Fibroblast of mammary gland (primary cell): ENCODE results near the gene SYCE3.

Source experiments
- DNase-seq: peaks from one replicate; pipeline ENCODE4 v3.0.0-alpha.2; 2010; ENCODE audit warnings: low read depth
- H3K4me3 ChIP-seq: 2 replicates; pipeline ENCODE4 v1.5.1; 2011; ENCODE audit warnings: low read depth, mild to moderate bottlenecking, low read length, moderate library complexity; ENCODE audit not compliant: control insufficient read depth
- TF ChIP-seq, protein P1 (sequence below): conservative IDR thresholded peaks from 2 replicates; pipeline ENCODE4 v1.5.1; 2011; ENCODE audit warnings: low read depth, low read length, inconsistent platforms; ENCODE audit not compliant: control insufficient read depth, insufficient read depth

The SYCE3 gene

DNA sequence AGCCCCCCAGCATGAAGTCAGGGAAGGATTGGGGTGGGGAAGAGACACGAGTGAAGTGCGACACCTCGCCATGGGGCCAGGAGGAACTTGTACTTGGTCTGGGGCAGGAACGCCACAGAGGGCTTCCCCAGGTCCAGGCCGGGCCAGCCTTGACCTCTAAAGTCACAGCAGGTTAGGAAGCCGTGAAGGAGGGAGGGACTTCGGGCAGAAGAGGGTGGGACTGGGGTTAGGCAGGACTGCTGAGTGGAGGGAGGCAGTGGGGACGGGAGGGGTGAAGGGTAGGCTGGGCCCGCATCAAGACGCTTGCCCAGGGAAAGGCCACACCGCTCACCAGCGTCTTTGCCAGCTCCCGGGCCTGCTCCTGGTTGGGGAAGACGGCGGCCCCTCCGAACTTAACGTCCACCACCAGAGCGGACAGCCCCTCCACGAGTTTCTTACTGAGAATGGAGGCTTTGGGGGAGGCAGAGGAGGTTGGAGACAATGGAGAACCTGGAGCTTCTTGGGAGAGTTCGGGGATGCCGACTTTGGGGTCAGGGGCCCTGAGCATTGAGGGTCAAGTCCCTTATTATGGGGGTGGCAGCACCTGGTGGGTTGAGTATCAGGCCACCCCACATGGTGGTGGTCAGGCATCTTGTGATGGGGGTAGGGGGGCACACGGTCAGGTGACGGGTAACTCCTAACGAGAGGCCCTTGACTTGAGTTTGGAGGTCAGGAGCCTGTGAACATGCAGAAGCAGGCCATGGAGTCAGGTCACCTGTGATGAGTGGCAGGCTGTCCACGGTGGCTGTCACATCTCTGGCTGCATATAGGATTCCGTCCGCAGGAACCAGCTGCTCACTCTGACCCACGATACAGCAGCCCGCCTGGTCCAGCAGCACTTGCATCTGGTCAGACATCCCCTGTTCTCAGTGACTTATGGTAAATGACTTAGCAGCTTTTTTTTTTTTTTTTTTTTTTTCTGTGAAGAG lies 35.6 kb downstream of the SYCE3 start:
- H3K4me3 ChIP-seq, result peak overlapping the region; percentile 48
- DNase-seq, result peak; percentile 50
- TF ChIP-seq, protein P1, sequence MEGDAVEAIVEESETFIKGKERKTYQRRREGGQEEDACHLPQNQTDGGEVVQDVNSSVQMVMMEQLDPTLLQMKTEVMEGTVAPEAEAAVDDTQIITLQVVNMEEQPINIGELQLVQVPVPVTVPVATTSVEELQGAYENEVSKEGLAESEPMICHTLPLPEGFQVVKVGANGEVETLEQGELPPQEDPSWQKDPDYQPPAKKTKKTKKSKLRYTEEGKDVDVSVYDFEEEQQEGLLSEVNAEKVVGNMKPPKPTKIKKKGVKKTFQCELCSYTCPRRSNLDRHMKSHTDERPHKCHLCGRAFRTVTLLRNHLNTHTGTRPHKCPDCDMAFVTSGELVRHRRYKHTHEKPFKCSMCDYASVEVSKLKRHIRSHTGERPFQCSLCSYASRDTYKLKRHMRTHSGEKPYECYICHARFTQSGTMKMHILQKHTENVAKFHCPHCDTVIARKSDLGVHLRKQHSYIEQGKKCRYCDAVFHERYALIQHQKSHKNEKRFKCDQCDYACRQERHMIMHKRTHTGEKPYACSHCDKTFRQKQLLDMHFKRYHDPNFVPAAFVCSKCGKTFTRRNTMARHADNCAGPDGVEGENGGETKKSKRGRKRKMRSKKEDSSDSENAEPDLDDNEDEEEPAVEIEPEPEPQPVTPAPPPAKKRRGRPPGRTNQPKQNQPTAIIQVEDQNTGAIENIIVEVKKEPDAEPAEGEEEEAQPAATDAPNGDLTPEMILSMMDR, result no peak

DNA sequence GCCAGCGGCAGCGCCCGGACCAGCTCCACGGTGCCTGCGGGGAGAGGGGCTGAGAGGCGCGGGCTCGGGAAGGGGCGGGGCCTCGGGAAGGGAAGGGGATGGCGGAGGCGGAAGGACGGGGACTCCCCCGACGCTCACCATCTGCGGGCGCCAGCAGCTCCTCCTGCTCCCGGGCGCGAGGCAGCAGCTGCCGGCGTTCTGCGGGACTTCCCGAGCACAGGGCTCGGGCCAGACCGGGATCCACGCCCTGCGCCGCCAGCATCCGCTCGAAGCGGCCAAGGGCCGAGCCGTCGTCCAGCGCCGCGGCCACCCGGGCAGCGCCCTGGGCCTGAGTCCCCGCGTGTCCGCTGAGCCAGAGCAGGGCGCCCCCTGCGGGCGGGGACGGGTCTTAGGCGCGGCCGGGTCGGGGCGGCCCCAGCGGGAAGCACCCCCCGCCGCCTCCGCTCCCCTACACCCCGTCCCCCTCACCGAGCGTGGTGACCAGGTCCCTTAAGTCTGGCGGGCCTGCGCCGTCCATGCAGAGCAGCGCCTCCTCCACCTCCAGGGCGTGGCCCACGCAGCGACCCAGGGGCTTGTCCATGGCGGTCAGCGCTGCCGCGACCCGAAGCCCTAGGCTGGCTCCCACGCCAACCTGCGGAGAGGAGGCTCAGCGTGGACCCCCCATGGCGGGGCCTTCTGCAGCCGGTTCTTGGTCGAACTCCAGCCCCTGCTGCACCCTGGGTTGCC lies 36.4 kb downstream of the SYCE3 start:
- TF ChIP-seq, protein P1, result no peak
- peak overlapping the region; percentile 48 for H3K4me3 ChIP-seq
- peak; percentile 59 for DNase-seq

DNA sequence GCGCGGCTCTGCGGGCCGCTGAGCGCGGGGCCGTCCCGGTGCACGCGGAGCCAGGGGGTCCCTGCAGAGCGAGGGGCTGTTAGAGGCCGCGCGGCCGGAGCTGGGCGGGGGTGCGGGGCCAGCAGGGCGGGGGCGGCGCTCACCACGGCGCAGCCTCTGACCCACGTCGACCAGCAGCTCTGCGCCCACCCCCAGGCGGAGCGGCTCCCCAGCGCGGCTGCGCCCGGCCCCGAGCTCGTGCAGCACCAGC lies 36.9 kb downstream of the SYCE3 start:
- TF ChIP-seq, protein P1, result no peak
- DNase-seq, result no peak
- peak overlapping the region; percentile 48 for H3K4me3 ChIP-seq

DNA sequence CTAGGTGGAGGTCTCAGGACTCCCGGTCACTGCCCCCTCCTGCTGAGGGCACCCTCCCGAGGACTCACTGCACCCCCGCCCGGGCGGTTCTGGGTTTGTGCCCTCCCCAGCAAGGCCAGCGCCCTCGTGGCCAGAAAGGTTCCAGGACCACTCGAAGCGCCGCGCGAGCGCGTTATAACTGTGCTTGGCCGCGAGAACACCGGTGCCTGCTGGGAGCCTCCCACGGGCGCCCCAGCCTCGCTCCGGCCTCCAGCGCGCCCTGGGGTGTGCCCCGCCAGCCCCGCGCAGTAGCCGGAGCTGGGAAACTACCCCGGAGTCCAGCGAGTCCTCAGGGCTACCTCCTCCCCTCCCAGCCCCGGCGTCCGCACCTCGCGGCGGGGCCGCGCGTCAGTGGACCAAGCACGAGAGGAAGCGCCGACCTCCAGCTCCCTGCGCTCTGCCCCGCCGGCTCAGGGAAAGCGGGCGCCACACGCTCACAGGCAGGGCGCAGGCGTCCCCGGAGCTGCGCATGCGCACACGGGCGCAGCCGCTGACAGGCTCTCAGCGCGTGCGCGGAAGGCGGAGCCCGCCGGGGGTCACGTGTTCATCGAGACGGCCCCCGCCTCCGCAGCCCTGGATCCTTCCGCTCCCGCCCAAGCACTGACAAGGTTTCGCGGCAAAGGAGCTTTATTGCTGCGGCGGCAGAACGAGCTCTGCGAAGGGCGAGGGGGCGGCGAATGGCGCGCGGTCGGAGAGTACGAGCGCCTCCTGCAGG lies 37.4 kb downstream of the SYCE3 start, which contains the start of gene SCO2:
TSS of gene SCO2 (minus strand) at position 495 of the 754 bp plus-strand sequence. CDS start 1,187 bp downstream, outside the sequence.
- peak within 1 kb of the TSS; percentile 66 for H3K4me3 ChIP-seq
- peak; percentile 97 for DNase-seq
- TF ChIP-seq, protein P1, result peak; percentile 21

DNA sequence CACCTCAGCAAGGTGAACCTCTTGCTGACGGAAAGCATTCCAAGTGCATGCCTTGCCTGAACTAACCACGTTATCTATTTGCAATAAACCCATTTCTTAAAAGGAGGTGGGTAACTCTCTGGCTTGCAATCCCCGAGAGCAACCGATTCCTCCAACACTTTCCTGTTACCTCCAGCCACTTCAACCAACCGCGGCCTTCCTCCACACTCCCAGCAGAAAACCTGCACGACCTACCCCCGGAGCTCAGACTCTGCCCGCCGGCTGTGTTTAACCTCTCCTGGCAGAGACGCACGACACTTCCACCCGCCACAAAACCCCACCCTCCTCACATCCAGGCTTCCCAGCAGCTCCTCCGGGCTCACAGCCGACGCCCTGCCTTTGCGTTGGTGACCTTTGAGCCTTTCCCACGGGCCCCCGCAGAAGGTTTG lies 38.0 kb downstream of the SYCE3 start:
- no peak for DNase-seq
- TF ChIP-seq, protein P1, result no peak
- H3K4me3 ChIP-seq, result peak overlapping the region; percentile 66
